DMS53 (cell line): Measurements from ENCODE around the gene ZNF407.

Experiments
- DNase-seq: peaks from one replicate; lab custom pipeline; 2025; lab: John Stamatoyannopoulos, UW

Gene ZNF407

GRCh38 chr18:74579496-74580065 is 18.1 kb upstream of the ZNF407 start:
- no peak for DNase-seq

- DNase-seq: no peak
Observed at GRCh38 chr18:74582642-74583041, 15.0 kb upstream of the ZNF407 start.

- no peak for DNase-seq
Observed at GRCh38 chr18:74587441-74587840, 10.2 kb upstream of the ZNF407 start.

- DNase-seq: no peak
Observed at GRCh38 chr18:74589021-74589420, 8.6 kb upstream of the ZNF407 start.

- DNase-seq: no peak
Observed at GRCh38 chr18:74589811-74590210, 7.9 kb upstream of the ZNF407 start.

DNA sequence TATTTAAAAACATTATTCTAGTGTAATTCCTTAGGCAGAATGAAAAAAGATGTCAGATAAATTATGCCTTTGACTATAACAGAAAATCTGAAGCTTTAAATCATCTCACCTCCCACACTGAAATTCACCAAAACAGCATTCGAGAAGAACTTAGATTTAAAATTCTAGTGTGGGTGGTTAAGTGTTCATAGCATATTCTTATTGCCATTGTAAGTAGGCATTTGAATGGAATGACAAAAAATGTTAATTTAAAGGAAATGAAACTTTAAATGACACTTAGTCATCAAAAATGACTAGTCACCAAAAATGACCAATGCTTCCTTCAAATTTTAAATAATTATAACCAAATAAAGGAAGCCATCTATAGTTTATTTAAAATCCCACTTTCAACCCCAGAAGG is 7.0 kb upstream of the ZNF407 start:
- no peak for DNase-seq

DNA sequence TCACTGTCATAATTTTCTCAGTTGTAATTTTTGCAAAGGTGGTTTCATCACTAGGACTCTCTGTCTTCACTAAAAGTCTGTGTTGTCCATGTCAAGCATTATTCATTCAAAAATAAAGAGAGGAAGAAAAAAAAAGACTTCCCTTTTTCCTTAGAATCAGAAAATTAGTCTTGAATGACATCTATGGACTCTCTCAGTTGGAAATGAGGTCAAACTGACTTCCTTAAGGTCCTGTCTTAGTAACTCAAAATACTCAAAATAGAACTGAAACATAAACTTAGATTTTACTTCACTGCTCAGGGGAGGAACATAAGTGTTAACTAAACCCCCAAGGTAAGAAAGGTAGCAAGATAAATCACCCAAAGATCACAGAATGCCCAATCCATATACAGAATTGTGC is 2.2 kb upstream of the ZNF407 start:
- DNase-seq: no peak

DNA sequence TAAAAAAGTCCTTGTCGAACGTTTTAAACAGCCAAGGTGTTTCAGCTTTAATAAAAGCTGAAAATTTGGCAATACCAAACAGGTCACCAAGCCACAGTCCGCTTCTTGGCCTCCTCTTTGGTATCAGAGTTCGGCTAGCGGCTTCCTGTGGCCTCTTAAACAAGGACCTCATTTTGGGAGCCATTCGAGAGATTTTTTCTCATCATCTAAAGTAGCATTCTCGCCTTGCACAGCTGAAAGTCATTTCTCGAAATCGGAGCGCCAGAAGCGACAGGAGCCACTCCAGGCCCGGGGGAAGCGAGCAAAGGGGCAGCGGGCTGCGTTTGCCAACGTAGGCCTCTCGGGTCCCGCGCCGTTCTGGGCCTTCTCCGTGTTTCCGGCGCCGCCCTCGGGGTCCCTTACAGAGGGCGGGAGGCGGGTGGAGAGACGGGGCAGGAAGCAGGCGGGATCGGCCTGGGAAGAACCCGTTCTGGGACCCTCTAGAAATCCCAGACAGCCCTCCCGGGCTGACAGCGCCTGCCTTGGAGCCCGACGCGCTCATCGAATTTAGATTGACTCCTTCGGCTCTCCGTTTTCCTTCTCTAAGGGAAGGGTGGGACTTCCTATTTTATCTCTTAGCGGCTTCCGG is 522 bp upstream of the ZNF407 start:
- DNase-seq: peak; percentile 96

- DNase-seq: peak; percentile 81
Observed at GRCh38 chr18:74598350-74599001, 806 bp downstream of the ZNF407 start.

DNA sequence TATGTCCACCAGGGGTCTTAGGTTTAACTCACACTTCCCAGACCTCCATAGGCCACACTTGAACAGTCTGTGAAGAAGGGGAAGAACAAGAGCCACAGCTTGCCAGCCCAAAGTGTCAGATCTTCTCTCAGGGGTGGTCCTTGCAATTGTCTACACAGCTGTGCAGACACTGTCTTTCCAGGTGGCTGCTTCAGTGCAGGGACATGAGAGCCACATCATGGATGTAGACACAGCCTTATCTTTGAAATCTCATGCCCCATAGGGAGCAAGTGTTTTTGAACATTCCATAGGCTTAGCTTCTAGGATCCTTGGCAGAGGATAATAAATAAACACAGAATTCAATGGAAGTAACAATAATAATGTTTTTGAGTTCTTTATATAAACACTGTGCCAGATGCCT is 6.7 kb downstream of the ZNF407 start:
- no peak for DNase-seq

DNA sequence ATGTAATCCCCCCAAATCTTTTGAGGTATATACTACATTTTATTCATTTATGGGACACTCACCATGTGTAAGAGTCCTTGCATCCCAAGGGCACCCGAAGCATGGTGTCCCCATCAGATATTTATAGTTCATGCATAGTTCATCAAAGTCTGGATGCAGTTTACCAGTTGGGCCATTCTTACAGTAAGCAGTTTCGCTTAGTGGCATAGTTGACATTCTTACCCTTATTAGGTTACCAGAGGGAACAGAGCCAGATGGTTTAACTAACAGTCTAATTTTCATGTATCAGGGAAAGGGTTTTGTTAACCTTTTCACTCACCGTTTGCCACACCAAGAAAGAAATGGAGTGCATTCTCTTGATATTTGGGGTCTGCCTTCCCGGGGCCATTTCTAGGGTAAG is 7.1 kb downstream of the ZNF407 start:
- DNase-seq: no peak

- DNase-seq: no peak
Observed at GRCh38 chr18:74608681-74609080, 11.0 kb downstream of the ZNF407 start.

DNA sequence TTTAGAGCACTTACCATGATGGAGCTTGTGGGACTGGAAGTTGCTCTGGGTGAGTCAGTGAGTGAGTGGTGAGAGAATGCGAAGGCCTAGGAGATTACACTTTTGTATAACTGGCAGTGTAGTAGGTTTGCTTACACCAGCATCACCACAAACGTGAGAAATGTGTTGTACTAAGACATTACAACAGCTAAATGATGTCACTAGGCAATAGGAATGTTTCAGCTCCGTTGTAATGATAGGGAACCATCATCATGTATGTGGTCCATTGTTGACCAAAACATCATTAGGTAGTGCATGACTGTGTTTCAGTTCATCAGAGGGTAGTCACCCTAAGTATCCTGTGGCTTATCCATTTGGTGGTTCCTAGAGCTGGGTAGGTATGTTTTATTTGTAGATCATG is 11.9 kb downstream of the ZNF407 start:
- no peak for DNase-seq

- DNase-seq: no peak
Observed at GRCh38 chr18:74610051-74610615, 12.5 kb downstream of the ZNF407 start.

DNA sequence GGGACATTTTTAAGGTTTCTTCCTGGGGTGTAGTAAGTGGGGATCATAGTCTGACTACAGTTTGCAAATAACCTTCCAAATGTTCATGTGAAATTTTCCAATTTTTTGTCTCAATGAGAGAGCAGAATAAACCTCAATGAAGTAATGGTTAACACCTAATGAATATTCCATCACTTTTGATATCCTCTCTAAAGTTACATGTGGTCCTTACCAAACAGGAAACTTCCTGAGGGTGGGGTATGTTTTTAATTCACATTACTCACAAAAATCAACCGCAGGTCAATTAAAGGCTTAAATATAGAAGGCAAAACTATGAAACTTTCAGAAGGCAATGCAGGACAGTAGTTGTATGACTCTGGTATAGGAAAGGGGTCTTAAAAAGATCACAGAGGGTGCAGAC is 13.2 kb downstream of the ZNF407 start:
- DNase-seq: no peak

- DNase-seq: no peak
Observed at GRCh38 chr18:74611765-74612164, 14.1 kb downstream of the ZNF407 start.

DNA sequence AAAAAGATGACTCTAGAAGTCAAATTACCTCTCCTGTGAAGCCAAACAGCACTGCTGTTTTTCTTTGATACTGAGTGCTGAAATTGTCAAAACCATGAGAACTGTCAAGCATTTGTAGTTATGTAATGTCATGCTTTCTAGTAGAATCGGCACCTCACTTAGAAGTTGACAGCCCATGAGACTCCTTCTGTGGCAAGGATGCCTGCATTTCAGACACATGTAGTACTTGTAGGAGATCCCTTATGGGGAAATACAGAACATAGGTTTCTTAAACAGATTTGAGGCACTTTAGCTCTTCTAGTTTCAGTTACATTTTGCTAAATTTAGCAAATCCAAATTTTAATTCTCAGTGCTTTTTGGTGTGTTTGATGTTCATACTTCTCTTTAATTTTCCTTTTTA is 15.7 kb downstream of the ZNF407 start:
- no peak for DNase-seq

DNA sequence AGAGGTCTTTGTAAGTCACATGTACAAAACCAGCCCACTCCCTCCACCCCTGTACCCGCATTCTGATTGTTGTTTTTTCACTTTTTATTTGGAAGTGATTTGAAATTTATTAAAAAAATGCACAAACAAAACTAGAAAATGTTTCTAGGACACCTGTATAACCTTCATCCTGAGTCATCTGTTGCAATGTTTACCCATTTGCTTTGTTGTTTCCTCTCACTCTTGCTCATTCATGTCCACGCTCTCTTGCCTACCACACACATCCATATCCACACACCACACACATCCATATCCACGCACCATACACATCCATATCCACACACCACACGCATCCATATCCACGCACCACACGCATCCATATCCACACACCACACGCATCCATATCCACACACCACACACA is 18.8 kb downstream of the ZNF407 start:
- DNase-seq: no peak

- no peak for DNase-seq
Observed at GRCh38 chr18:74617486-74617885, 19.8 kb downstream of the ZNF407 start.

DNA sequence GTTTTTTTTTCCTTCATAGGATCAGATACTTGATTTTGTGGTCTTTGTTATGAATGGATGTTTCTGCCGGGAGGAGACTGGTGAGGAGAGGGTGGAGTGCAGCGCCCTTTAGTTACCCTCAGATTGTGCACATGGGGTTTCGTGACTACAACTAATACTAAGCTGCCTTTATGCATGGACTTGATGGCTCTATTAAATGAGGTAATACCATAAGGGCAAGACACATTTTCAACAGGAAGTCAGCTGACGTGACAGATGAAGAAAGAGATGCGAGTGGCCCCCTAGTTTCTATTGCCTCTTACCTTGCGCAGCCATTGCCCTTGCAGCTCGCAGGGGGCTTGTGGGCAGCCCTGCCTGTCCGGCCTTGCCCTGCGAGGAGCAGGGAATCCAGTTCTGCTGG is 24.4 kb downstream of the ZNF407 start:
- DNase-seq: no peak

DNA sequence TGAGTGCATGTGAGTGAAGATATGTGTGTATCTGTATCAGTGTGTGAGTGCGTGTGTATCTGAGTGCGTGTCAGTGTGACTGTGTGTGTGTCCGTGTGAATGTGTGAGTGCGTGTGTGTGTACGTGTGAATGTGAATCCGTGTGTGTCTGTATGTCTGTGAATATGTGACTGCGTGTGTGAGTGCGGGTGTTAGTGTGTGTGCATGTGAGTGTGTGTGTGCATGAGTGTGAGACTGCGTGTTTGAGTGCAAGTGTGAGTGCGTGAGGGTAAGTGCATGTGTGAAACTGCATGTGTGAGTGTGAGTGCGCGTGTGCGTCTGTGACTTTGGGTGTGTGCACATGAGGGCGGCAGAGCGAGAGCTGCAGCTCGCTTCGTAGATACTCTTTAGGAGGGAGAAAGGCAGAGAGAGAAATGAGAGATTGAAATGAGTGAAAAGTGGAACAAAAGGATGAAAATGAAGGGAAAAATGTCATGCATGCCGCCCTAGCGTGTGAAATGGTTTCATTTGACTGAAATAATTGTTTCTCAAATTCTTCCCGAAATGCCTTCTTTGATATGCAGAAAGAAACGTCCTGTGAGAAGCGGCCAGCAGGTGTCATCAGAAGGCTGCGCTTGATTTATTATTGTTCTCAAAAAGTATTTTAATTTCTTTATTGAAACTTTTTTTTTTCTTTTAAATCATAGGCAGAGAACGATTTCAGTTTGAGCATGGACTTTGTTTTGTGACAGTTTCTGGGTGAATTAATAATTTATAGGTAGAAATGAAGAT is 25.6 kb downstream of the ZNF407 start:
- peak; percentile 31 for DNase-seq

DNA sequence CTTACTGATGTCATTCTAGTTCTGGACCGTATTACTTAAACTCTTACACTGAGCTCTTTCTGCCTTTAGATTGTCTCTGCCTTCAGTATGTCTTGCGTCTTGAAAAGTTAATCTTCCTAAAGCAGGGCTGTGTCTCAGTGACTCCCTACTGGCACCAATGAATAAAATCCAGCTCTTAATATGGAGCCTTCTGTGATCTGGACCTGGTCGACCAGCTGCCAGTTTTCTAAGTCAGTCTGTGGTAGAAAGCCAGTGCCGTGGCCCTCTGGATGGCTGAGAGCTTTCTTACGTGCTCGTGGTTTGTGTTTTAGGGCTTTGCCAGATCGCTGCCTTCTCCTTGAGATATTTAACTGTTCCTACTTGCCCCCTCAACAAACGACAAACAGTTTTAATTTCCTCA is 26.8 kb downstream of the ZNF407 start:
- no peak for DNase-seq

- no peak for DNase-seq
Observed at GRCh38 chr18:74625157-74625556, 27.5 kb downstream of the ZNF407 start.
